OCI-LY3 (cell line): Measurements from ENCODE around the gene ATP2A2.

ENCODE experiments used
- CTCF ChIP-seq: fragments of 200-600, 300-600 bp; sonication (generic); IDR thresholded peaks from 2 replicates; pipeline ENCODE4 v1.5.1; 2014; ENCODE audit warnings: antibody characterized with exemption, low read length, low read depth
- EZH2phosphoT487 ChIP-seq: fragments of 200-600 bp; shearing (Covaris generic); IDR thresholded peaks from 2 replicates; pipeline ENCODE4 v1.6.1; 2018; ENCODE audit warnings: antibody characterized with exemption, mixed run types, low read depth

GRCh38 chr12:110343114-110343513, 62.1 kb downstream of the ATP2A2 start:
- TF ChIP-seq CTCF (no peak), EZH2phosphoT487 (no peak)
